HG02840 (cell line): ENCODE measurements around the gene GMPR.
"Not testable (repeated sequence)": the region's sequence is repeated elsewhere in the genome, so short reads cannot be mapped to it uniquely, and the experiment has no call there.

Source experiments
- ATAC-seq: cut with Tn5 transposase; IDR thresholded peaks from one replicate; pipeline ENCODE4 v1.9.1; 2021; ENCODE audit warnings: mild to moderate bottlenecking, moderate library complexity, moderate number of reproducible peaks; ENCODE audit not compliant: unreplicated experiment, low FRiP score

The GMPR gene

DNA sequence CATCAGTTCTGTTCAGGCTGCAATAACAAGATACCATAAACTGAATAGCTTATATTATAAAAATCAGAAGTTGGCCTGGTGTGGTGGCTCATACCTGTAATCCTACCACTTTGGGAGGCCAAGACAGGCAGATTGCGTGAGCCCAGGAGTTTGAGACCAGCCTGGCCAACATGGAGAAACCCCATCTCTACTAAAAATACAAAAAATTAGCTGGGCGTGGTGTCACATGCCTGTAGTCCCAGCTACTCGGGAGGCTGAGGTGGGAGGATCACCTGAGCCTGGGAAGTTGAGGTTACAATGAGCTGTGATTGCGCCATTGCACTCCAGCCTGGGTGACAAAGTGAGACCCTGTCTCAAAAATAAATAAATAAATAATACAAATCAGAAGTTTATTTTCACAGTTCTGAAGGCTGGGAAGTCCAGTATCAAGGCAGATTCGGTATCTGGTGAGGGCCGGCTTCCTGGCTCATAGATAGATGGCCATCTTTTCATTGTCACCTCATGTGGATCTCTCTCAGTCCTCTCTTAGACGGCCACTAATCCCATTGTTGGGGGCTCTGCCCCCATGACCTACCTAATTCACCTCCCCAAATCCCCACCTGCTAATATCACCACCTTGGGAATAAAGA lies 31.2 kb downstream of the GMPR start:
- not testable (repeated sequence) for ATAC-seq

DNA sequence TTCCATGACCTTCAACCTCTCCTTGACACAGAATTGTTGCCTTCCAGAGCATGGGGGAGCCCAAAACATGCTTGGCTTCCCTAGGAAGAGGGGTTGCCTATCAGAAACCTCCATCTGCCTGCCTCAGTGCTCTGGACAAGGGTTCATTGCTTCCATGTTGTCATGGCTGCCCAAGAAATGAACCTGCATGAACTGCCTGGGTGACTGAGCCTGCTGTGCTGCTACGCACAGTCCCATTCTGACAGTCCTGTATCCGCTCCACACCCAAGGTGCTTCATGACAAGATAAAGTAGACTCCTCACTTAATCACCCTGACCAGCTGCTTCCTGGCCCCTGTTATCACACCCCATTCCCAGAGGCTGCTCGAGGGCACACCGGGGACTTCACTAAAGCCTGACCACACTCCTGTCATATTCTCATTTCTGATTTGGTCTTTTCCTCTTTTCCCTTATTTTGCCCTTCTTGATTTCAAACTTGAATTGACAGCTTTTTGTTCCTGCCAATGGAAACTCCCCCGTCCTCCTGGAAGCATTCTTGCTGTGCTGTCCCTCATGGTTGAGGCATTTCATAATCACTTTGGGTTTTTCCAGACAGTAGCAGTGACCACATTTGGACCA lies 31.9 kb downstream of the GMPR start:
- ATAC-seq = no peak

DNA sequence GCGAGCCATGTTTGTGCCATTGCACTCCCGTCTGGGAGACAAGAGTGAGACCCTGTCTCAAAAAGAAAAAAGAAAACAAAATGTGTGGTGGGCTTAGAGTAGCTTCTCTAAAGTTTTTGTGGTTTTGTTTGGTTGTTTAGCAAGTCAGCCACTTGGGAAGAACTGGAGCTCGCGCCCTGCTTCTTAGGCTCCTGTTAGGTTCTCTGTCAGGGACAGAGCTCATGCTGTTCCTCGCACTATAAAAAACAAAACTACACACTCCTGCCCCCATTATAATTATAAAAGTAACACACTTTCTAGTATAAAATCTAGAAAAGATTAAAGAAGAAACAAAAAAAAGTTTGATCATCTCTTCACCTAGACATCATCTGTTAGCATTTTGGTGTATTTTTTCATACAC lies 33.0 kb downstream of the GMPR start:
- no peak for ATAC-seq

DNA sequence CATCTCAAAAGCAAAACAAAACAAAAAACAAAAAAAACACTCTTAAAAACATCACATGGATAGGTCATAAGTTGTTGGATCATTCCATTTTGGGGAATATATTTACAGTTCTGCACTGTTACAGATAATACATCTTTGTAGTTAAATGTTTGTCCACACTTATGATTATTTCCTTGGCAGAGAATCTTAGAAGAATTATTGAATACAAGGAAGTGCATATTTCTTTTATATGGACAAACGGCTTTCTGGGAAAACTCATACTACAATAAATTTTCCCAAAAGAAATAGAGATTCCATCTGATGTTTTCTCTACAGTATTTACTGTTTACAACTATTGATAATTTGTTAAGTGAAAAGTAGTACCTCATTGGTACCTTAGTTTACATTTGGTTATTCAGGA lies 33.8 kb downstream of the GMPR start:
- ATAC-seq = no peak

DNA sequence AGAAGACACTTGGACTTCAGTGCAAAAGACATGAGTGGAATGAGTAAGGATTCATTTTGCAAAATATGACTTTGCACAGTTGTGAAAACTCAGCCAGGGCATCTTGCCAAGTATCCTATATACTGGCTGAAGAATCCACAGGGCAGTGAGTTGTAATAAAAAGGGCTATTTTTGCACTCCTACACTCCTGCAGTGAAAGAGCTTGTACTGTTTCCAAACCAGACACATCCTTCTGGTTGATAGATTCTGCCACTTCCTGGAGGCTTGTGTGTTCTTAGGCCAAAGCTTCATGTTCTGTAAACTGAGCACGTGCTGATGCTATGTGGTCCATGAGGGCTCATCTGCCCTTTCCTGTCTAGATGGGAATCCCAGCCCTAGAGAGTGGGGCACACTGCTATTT lies 34.9 kb downstream of the GMPR start:
- ATAC-seq = no peak

DNA sequence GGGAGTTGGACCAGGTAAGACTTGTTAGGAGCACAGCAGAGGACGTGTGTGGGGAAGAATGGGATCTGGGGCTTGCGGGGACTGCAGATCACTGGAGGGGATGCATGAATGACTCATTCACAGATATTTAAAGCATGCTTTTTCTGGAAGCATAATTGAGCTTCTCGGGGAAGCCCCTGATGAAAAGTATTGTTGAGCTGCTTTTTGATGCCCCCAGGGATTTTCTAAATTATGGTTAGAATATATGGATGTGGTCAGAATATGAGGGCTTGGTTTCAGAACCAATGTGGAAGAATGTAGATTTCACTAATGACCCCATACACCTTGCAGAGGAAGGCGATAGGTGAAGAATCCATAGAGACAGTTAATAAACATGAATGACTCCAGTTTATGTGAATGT lies 36.1 kb downstream of the GMPR start:
- no peak for ATAC-seq

DNA sequence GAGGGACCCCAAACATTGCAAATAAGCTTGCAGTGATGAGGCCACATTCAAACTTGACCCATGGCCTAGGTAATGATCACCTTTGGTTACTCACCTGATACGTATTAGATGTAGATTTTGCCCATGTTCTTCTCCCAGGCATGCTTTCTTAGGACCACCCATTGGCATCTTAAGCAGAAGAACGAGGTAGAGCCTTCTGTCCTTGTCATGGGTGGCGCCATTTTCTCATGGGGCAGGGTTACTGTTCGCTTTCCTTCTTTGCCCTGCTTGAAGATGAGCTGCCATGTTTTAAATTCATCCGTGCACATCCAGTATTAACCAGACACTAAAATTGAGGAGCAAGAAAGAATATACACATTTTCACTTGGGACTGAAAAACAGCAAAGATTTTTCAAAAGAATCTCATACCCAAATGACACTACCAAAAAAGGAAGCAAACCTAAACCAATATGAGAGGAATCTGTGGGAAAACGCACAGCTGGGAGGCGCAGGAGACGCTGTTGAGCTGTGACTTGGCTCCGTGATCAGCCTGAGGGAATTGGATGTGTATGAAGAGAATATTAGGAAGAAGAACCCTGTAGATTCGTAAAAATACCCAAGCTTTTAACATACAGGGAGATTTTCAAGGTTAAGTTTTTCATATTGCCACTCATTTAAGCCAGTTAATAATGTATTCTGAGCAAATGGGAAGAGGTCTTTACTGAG lies 36.6 kb downstream of the GMPR start:
- no peak for ATAC-seq

DNA sequence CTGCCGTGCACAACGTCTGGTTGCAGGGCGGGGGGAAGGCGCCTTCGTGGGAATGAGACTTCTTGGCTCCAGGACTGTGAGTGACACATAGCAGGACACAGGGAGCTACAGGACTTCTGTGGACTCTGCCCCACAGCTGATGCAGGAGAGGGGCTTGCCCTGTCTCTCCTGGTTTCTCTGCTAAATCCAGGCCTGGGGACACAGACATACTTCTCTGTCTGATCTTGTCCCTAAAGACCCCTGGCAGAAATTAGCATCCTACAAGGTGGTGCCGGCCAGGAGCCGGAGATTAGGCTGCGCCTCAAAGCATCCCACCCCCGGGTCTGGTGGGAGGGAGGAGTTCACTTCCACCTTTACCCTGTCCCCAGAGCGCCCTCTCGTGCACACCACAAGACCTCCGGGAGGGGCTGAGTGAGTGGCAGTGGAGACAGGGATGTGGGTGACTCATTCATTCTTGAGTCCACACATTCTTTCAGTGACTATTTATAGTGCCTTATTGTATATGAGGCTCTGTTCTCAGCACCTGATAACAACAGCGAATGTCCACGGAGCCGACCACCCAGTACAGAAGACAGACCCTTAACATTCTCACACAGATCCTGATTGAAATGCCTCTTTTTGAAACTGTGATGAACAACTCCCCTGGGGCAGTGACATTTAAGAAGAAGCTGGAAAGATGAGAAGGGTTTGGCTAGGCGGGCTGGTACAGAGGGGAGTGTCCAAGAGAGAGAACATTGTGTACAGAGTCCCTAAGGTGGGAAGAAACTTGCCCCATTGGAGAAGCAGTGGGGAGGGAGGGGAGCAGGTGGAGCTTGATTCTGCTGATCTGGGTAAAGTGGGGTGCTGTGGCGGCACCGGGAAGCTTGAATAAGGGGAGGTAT lies 39.0 kb downstream of the GMPR start:
- no peak for ATAC-seq

DNA sequence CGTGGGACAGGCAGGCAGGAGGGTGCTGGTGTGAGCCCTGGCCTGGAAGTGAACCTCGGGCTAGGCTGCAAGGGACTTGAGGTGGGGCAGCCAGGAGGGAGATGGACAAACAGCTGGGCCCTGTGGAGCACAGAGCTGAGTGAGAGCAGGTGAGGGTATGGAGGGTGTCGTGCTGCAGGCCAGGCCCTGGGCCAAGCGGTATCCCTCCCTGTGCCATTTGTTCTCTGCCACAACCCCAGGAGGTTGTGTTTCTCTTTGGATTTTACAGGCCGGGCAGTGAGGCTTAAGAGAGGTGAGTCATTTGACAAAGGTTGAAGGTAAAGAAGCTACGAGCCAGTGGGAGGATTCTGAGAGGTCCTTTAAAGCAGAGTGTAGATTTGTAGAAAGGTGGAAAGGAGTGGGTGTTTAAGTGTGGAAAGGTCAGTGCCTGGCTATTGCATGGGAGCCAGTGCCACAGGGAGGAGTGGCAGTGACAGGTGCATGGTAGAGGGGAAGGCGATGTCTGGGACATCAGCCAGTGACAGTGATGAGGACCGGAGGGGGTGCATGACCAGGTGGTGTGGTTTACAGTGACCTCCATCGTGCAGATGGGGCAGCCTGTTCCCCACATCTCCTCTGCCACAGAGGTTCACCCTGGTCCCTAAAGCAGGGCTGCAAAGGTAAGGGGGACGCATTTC lies 39.8 kb downstream of the GMPR start:
- no peak for ATAC-seq

DNA sequence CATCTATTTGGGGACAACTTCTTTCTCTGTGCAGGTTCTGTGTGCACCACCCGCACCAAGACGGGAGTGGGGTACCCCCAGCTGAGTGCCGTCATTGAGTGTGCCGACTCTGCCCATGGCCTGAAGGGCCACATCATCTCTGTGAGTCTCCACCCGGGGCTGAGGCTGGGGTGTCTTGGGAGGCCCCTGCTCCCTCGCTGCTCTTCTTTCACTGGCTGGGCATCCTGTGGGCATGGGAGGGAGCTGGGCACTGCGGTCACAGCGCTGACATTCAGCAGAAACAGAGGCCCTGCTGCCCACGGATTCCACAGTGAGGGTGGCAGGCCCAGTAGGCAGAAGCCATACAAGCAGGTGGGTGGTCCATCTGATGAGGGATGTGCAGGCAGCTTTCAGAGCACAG lies 40.4 kb downstream of the GMPR start:
- no peak for ATAC-seq

DNA sequence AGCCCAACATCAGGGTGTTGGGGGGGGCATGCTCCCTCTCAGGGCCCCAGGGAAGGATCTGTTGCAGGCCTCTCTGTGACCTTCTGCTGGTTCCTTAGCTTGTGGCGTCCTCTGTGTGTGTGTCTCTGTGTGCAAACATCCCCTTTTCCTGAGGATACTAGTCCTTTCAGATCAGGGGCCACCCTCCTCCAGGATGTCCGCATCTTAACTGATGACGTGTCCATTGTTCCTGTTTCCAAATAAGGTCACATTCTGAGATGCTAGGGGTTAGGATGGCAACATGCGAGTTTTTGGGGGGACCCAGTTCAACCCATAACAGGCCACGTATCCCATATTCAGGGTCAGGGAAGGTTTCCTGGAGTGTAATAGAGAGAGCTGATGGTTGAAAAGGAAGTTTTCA lies 40.9 kb downstream of the GMPR start:
- ATAC-seq = no peak

DNA sequence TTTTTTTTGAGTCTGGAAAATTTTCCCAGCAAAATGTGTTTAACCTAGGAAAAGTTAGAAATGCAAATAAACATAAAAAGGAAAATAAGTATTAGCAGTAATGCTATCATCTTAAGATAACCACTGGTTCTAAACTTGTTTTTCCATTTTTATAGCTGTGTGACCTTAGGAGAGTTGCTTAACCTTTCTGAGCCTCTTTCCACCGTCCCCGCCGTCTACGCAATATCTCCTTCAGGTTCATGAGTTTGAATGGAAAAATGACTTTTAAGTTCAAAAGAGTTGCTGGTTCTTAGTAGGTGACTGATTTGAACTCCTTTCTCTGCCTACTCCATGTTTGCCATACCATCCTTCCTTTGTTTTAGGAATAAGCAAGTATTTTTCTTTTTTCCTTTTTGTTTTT lies 44.0 kb downstream of the GMPR start:
- ATAC-seq = no peak

DNA sequence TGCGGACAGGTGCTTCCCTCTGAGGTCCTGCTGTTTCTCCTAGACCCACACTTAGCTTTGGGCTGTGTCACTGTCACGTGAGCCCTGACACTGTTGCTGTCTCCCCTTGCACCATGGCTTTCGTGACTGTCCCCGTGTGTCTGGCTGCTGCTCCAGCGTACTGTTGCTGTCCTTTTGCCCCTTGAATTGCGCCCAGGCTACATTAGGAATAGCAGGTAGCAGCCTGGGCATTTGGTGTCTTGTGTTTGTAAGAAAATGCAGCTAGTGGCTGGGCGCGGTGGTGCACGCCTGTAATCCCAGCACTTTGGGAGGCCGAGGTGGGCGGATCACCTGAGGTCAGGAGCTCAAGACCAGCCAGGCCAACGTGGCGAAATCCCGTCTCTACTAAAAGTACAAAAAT lies 46.1 kb downstream of the GMPR start:
- no peak for ATAC-seq

DNA sequence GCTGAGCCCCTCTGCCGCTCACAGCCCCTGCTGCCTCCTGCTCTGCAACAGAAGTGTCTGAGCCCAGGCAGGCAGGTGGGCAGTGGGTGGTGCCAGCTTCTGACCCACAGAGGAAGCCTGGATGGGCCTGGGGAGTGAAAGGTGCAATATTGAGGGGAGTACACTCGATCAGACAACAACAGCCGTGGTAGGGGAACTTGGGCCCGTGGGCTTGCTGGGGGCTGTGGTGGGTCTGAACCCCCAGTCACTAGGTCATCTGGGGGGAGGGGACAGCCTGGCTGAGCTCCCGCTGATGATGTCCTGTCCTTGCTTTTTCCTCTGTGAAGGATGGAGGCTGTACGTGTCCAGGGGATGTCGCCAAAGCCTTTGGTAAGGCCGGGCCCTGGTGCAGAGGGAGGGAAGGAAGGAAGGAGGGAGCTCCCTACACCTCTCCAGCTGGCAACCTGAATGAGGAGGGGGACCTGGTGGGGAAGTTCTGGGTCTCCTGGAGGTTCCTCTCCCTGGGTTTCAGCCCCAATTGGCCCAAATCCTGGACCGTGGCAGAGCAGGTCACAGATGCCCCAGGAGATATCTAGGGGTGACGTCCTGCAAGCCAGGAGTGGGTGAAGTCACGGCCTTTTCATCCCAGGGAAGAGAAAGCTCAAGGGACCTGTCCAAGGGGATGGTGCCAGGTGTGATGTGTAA lies 47.2 kb downstream of the GMPR start:
- ATAC-seq = no peak

DNA sequence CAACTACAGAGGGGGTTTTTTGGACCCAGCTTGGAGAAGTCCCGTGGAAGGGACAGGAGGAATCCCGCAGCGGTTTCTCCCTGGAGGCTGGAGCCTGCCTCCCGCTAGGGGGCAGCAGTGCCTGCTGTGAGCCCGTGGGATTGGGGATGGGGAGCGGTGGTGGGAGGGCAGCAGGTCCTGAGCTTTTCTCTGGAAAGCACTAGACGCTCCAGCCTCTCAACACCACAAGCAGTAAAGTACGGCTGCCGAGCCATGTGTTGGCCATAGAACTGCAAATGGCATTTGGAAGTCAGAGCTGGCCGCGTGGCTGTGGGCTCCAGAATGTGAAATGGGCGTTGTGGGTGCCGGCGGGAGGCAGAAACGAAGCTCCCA lies 47.8 kb downstream of the GMPR start:
- no peak for ATAC-seq

DNA sequence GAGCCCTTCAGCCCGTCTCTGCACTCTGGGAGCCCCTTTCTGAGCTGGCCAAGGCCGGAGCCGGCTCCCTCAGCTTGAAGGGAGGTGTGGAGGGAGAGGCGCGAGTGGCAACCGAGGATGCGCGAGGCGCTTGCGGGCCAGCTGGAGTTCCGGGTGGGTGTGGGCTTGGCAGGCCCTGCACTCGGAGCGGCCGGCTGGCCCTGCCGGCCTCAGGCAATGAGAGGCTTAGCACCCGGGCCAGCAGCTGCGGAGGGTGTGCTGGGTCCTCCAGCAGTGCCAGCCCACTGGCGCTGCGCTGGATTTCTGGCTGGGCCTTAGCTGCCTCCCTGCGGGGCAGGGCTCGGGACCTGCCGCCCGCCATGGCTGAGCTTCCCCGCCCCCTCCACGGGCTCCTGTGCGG lies 49.8 kb downstream of the GMPR start:
- no peak for ATAC-seq

DNA sequence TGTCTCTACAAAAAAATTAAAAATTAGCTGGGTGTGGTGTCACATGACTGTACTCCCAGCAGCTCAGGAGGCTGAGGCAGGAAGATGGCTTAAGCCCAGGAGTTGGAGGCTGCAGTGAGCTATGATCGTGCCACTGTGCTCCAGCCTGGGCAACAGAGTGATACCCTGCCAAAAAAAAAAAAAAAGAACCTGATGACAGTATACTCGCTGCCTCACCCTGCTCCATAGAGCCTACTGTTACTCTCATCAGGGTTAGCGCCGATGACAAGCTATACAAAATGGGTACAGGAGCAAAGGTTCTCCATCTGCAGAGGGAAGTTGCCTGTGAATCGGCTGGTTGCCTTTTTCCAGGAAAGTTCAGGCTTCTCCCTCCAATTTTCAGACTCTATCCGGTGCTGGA lies 53.4 kb downstream of the GMPR start:
- ATAC-seq = no peak

DNA sequence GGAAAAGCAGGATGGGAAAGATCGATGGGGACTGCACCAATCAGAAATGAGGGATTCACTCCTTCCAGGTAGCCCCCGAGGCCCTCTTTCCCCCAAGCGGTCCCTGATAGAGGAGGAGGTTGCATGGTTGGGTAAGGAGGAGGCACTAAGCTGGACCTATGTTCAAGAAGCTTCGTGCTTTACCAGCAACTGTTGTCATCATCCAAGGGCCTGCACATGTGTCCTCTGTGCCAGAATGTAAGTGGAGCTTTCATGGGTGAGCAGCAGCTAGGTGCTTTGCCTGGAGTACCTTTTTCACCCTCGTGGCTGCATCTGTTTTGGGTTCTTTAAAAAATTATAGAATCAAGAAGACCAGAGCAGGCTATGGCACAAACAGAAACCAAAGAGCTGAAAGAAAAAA lies 54.0 kb downstream of the GMPR start:
- no peak for ATAC-seq

DNA sequence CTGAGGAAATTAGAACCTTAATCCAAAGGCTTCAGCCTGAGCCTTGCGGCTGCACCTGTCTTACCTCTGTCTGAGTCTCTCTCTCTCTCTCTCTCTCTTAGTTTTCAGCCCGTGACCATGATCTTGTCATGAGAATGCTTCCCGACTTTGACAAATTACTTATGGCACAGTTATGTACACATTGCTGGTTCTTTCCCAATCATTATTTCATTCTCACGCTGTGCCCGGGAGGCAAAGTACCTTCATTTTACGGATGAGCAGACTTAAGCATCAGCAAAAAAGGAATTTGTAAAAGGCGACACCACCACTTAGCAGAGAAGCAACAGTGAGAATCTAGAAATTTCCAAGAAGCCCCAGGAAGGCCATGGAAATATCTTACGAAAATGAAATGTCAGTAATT lies 54.6 kb downstream of the GMPR start:
- no peak for ATAC-seq

DNA sequence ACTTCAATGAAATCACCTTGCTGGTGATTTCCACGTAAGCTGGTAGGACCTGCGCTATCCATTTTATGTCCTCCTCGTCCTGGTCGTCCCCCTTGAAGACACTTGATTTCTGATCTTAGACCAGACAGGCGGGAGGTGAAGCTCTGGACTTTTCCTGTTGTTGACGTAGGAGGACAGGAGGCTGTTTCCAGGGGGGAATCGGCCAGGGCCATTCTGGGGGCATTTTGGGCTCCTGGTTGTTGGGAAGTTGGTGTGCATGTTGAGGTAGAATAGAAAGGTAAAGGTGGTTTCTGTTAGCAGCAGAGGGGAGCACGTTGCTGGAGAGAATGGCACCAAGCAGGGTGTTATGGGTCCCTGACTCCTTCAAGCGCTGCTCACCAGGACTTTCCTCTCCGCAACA lies 56.0 kb downstream of the GMPR start:
- no peak for ATAC-seq
